SK-N-MC (cell line): ENCODE data around the gene MALRD1.

Experiments
- EZH2 ChIP-seq: fragments of 200-600 bp; sonication (generic); IDR thresholded peaks from one replicate; pipeline ENCODE4 v1.6.1; 2017; ENCODE audit warnings: antibody characterized with exemption
- POLR2AphosphoS5 ChIP-seq: IDR thresholded peaks from 2 replicates; pipeline ENCODE4 v1.6.1; 2012; ENCODE audit warnings: mild to moderate bottlenecking, low read depth, low read length, borderline replicate concordance

DNA sequence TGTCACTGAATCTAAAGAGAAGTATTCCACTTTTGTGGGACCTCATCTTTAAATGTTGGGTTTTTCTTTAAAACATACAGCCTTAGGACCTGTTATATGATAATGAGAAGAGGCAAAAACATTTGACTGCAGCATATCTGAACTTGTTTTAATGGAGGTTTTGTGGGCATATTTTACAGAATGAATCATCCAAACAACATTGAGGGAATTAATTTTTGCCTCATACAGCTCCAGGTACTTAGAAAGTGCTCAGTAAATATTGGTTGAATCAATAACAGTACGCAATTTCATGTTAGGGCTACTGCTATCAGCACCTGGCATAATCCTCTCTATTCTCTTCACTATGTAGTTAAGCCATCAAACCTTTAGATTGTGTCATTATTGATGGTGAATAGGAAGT is 115.9 kb downstream of the MALRD1 start:
- TF ChIP-seq POLR2AphosphoS5 (no peak), EZH2 (no peak)
